Kidney (tissue), 14 donors: ENCODE results near the gene WASL. TPM values are rescaled to one million over a fixed set of nuclear protein-coding genes. Genes with fewer than 3 reads are reported as not detected.

Source experiments
- DNase-seq, 5 donors: peaks; one replicate each; pipeline ENCODE4 v3.0.0-alpha.2; 2013 to 2020
- FAIRE-seq: peaks from 2 replicates; lab custom pipeline; 2012; peaks lifted over from hg19 to GRCh38; lab: Jason Lieb, UNC
- H3K27ac ChIP-seq, 2 donors: one replicate each; pipeline ENCODE4 v1.7.0; 2013; ENCODE audit warnings: low read depth in 2 of 2, low read length in 2 of 2, inconsistent platforms in 1 of 2
- H3K27me3 ChIP-seq: one replicate; pipeline ENCODE4 v1.7.1; 2013; ENCODE audit warnings: low read length, inconsistent platforms; ENCODE audit not compliant: control insufficient read depth, insufficient read depth
- H3K36me3 ChIP-seq, 3 donors: one replicate each; pipeline versions ENCODE4 v1.7.0 to v1.7.1; 2013; ENCODE audit warnings: low read length in 3 of 3, control low read depth in 1 of 3, inconsistent platforms in 1 of 3; ENCODE audit not compliant: insufficient read depth in 3 of 3, control insufficient read depth in 2 of 3
- H3K4me1 ChIP-seq, 3 donors: one replicate each; pipeline versions ENCODE4 v1.7.0 to v1.7.1; 2013; ENCODE audit warnings: low read length in 3 of 3, inconsistent platforms in 1 of 3, low read depth in 1 of 3; ENCODE audit not compliant: control insufficient read depth in 2 of 3, insufficient read depth in 2 of 3
- H3K4me3 ChIP-seq, 3 donors: one replicate each; pipeline versions ENCODE4 v1.7.0 to v1.8.1; 2013; ENCODE audit warnings: low read length in 3 of 3, control low read depth in 1 of 3, inconsistent platforms in 1 of 3
- H3K9ac ChIP-seq, 3 donors: one replicate each; pipeline versions ENCODE4 v1.7.0 to v1.7.1; 2013; ENCODE audit warnings: low read length in 3 of 3, control low read depth in 1 of 3, inconsistent platforms in 1 of 3
- H3K9me3 ChIP-seq, 3 donors: one replicate each; pipeline versions ENCODE4 v1.7.0 to v1.7.1; 2013; ENCODE audit warnings: low read length in 3 of 3, control low read depth in 1 of 3, inconsistent platforms in 1 of 3; ENCODE audit not compliant: control insufficient read depth in 2 of 3, insufficient read depth in 1 of 3
- CTCF ChIP-seq: IDR thresholded peaks from 3 replicates; pipeline ENCODE4 v1.5.1; 2012; ENCODE audit warnings: mild to moderate bottlenecking, moderate library complexity, borderline replicate concordance; ENCODE audit not compliant: insufficient read depth; ENCODE audit errors: extremely low read depth
- intact Hi-C: fragments of 100-400 bp; cut with DNase I; formaldehyde crosslinking; loops from one replicate; pipeline ENCODE4 v1.11.1; 2022
- polyA plus RNA-seq: library from polyadenylated mRNA; stranded (reverse); fragments of 350-450 nt; fragmentation: Illumina TruSeq; extraction: RNeasy Lipid Tissue Mini Kit (QIAGEN cat#74804); gene quantifications from one replicate; pipeline ENCODE4 v1.2.3, GENCODE V29; 2014; ENCODE audit warnings: low read depth, low replicate concordance; ENCODE audit not compliant: insufficient read depth
- total RNA-seq: library from RNA; stranded (reverse); fragmentation: NEBNext Ultra II Directional; extraction: Animal tissue kit (Norgen Biotek cat#: 25700); gene quantifications from one replicate; pipeline ENCODE4 v1.2.1, GENCODE V29; 2021
- donor health status: control.
- donor health status: control.
- donor health status: control.
- donor health status: control.
- donor health status: control.
- donor health status: DM: yes; HTN: yes; CAD: no.
- donor health status: Normal renal cell carcinoma (clear cell type).

Gene WASL
- total and polyA plus RNA-seq, 2 donors from 2014 or later = 28.7 to 50.4 TPM

GRCh38 chr7:123650595-123650994, 98.2 kb downstream of the WASL start:
- no peaks in the 10 kb centered on the region for H3K27me3 ChIP-seq
- no peak overlapping the region for H3K9ac ChIP-seq
- H3K36me3 ChIP-seq = no peaks in the 10 kb centered on the region
- intact Hi-C loops = no loop called here
- no peak overlapping the region for H3K4me3 ChIP-seq
- FAIRE-seq (no peak), DNase-seq (no peak)
- no peaks in the 10 kb centered on the region for H3K4me1 ChIP-seq
- no peak overlapping the region for H3K27ac ChIP-seq
- no peaks in the 10 kb centered on the region for H3K9me3 ChIP-seq
- TF ChIP-seq CTCF = no peak

DNA sequence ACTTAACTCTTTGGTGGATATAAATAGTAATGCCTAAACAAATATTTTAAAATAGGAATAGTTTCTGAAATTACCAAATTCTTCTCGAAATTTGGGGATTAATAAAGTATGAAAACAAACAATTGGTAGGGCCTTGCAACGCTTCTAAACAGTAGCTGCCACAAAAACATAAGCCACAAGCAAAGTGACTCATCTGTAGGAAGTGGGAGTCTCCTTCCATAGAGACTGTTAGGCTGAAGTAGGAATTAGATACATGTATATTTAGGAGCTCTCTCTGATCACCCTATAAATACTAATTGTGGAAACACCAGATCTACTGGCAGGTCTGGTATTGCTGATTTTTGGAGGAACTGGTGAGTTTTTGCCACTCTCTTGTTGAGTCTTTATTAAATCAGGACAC, 98.8 kb downstream of the WASL start:
- H3K36me3 ChIP-seq = no peaks in the 10 kb centered on the region
- FAIRE-seq = no peak
- no peak for DNase-seq

GRCh38 chr7:123647106-123647730, 101.6 kb downstream of the WASL start:
- no peaks in the 10 kb centered on the region for H3K27me3 ChIP-seq
- no peak overlapping the region for H3K9ac ChIP-seq
- FAIRE-seq (no peak), DNase-seq (no peak)
- H3K4me3 ChIP-seq = no peak overlapping the region
- TF ChIP-seq CTCF = no peak
- H3K36me3 ChIP-seq = no peaks in the 10 kb centered on the region
- intact Hi-C loops = no loop called here
- peaks cover 0 to 2% (median 0%) of the 10 kb centered on the region in 3 donors for H3K4me1 ChIP-seq
- H3K27ac ChIP-seq = no peak overlapping the region
- no peaks in the 10 kb centered on the region for H3K9me3 ChIP-seq

More for the DNA sequence above, 98.8 kb downstream of the WASL start:
- intact Hi-C loops = no loop called here
- no peak overlapping the region for H3K9ac ChIP-seq
- no peaks in the 10 kb centered on the region for H3K9me3 ChIP-seq
- no peak overlapping the region for H3K4me3 ChIP-seq
- H3K27me3 ChIP-seq = no peaks in the 10 kb centered on the region
- TF ChIP-seq CTCF = no peak
- no peak overlapping the region for H3K27ac ChIP-seq
- no peaks in the 10 kb centered on the region for H3K4me1 ChIP-seq

DNA sequence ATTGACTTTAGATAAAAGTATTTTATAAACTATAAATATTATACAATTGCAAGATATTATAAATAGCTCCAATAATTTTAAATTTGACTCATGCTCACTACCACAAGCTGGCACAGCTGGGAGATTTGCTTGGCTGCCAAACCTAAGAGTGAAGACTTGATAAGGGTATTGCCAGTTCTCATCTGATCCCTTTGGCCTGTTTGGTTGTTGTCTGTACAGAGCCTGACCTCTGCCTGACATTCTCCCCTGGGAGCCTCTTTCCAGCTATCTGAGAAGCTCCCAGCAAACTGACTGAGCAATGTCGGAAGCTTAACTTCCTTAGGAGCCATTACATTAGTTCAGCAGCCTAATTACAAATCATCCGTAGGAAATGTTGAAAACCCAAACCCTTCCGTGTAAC, 103.3 kb downstream of the WASL start:
- no peaks in the 10 kb centered on the region for H3K9me3 ChIP-seq
- no peak overlapping the region for H3K4me3 ChIP-seq
- no peaks in the 10 kb centered on the region for H3K27me3 ChIP-seq
- no peaks in the 10 kb centered on the region for H3K36me3 ChIP-seq
- no peak overlapping the region for H3K9ac ChIP-seq
- no peak for TF ChIP-seq CTCF
- peaks cover 0 to 2% (median 0%) of the 10 kb centered on the region in 3 donors for H3K4me1 ChIP-seq
- H3K27ac ChIP-seq = no peak overlapping the region
- intact Hi-C loops = no loop called here
- DNase-seq (no peak), FAIRE-seq (no peak)
